Measurements from ENCODE around the gene KLRK1. TPM values are rescaled to one million over a fixed set of nuclear protein-coding genes. Genes with fewer than 3 reads are reported as not detected.
A peak's percentile ranks its signal among the peaks of the same experiment; 100 is the strongest.
"Not testable (repeated sequence)": the region's sequence is repeated elsewhere in the genome, so short reads cannot be mapped to it uniquely, and the experiment has no call there.

KLRK1 gene
- total RNA-seq, 1 donor from 2014 or later, result not detected

DNA sequence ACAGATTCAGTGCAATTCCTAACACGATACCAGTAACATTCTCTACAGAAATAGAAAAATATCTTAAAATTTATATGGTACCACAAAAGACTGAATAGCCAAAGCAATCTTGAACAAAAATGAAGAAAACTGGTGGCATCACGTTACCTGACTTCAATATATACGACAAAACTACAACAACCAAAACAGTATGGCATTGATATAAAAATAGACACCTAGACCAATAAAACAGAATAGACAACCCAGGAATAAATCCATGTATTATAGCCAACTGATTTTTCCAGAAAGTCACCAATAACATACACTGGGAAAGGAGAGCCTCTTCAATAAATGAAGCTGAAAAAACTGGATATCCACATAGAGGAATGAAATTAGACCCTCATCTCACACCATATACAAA lies 5.7 kb downstream of the KLRK1 start:
- Mint-ChIP-seq H3K27ac (ENCODE audit: unreplicated experiment) (peak overlapping the region; percentile 18), H3K36me3 (ENCODE audit: low read depth) (peaks cover 1% of the 10 kb centered on the region), H3K4me3 (ENCODE audit: unreplicated experiment) (no peak overlapping the region), H3K9me3 (ENCODE audit: low read depth) (peaks cover 14% of the 10 kb centered on the region), H3K27me3 (ENCODE audit: low read depth) (no peaks in the 10 kb centered on the region), H3K4me1 (ENCODE audit: low read depth) (peaks cover 24% of the 10 kb centered on the region)
- TF ChIP-seq, protein P1, sequence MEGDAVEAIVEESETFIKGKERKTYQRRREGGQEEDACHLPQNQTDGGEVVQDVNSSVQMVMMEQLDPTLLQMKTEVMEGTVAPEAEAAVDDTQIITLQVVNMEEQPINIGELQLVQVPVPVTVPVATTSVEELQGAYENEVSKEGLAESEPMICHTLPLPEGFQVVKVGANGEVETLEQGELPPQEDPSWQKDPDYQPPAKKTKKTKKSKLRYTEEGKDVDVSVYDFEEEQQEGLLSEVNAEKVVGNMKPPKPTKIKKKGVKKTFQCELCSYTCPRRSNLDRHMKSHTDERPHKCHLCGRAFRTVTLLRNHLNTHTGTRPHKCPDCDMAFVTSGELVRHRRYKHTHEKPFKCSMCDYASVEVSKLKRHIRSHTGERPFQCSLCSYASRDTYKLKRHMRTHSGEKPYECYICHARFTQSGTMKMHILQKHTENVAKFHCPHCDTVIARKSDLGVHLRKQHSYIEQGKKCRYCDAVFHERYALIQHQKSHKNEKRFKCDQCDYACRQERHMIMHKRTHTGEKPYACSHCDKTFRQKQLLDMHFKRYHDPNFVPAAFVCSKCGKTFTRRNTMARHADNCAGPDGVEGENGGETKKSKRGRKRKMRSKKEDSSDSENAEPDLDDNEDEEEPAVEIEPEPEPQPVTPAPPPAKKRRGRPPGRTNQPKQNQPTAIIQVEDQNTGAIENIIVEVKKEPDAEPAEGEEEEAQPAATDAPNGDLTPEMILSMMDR (IDR thresholded peaks at IDR 0.05), result no peak
- DNase-seq (ENCODE audit: low spot score), result no peak

DNA sequence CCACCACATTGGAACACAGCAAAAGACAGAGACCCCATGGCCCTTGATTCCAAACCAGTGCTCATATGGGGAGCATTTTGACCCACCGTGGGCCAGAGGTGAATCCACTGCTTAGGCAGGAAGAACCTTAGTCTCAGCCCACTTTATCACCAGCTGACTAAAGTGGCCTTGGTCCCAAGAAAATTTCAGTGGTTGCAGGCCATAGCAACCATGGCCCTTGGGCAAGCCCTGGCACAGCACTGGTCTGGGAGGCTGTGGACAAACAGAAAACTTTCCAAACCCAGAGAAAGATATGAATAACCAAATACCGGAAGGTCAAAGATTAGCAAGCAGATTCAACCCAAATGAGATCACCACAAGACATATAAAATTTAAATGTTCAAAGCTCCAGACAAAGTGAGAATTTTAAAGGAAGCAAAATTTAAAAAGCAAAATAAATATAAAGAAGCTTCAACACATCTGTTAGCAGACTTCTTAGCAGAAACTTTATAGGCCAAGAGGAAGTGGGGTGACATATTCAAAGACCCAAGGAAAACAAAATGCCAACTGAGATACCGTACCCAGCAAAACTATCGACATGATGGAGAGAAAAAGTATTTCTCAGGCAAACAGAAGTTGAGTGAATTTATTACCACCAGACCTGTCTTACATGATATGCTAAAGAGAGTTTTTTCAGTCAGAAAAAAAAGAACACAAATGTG lies 7.8 kb downstream of the KLRK1 start:
- TF ChIP-seq, protein P1 (IDR thresholded peaks at IDR 0.05), result no peak
- Mint-ChIP-seq H3K4me3 (ENCODE audit: unreplicated experiment) (no peak overlapping the region), H3K36me3 (ENCODE audit: low read depth) (peaks cover 1% of the 10 kb centered on the region), H3K27me3 (ENCODE audit: low read depth) (no peaks in the 10 kb centered on the region), H3K9me3 (ENCODE audit: low read depth) (peaks cover 14% of the 10 kb centered on the region), H3K4me1 (ENCODE audit: low read depth) (peaks cover 17% of the 10 kb centered on the region), H3K27ac (ENCODE audit: unreplicated experiment) (no peak overlapping the region)
- no peak for DNase-seq (ENCODE audit: low spot score)

DNA sequence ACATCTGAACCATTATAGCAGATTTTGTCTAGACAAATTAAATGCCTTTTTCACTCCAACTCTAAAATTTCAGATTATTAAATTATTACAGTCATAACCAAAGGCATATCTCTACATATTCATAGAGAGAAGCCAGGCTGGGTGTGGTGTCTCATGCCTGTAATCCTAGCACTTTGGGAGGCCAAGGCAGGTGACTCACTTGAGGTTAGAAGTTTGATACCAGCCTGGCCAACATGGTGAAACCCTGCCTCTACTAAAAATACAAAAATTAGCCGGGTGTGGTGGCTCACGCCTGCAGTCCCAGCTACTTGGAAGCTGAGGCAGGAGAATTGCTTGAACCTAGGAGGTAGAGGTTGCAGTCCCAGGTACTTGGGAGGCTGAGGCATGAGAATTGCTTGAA lies 11.1 kb downstream of the KLRK1 start:
- not testable (repeated sequence) for H3K4me1 Mint-ChIP-seq (ENCODE audit: low read depth); H3K27me3 Mint-ChIP-seq (ENCODE audit: low read depth); H3K9me3 Mint-ChIP-seq (ENCODE audit: low read depth); H3K4me3 Mint-ChIP-seq (ENCODE audit: unreplicated experiment); H3K27ac Mint-ChIP-seq (ENCODE audit: unreplicated experiment); H3K36me3 Mint-ChIP-seq (ENCODE audit: low read depth); DNase-seq (ENCODE audit: low spot score)

DNA sequence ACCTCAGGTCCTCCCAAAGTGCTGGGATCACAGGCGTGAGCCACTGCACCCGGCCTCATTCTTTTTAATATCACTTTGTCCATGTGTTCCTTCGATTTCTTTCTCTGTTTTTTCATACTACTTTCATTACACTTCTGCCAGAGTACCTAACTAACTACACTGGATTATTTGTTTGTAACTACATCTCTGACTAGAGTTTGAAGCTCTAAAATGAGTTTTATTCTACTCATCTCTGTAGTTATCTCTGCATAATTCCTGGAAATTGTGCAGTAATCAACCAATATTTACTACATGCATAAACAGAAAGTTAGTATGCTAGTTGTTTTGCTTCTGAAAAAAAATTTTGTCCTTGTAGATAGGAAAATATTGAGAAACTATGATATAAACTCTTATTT lies 15.2 kb downstream of the KLRK1 start:
- H3K27ac Mint-ChIP-seq (ENCODE audit: unreplicated experiment), result no peak overlapping the region
- peaks cover 3% of the 10 kb centered on the region for H3K4me1 Mint-ChIP-seq (ENCODE audit: low read depth)
- DNase-seq (ENCODE audit: low spot score), result no peak
- H3K27me3 Mint-ChIP-seq (ENCODE audit: low read depth), result no peaks in the 10 kb centered on the region
- peaks cover 4% of the 10 kb centered on the region for H3K9me3 Mint-ChIP-seq (ENCODE audit: low read depth)
- no peaks in the 10 kb centered on the region for H3K36me3 Mint-ChIP-seq (ENCODE audit: low read depth)
- TF ChIP-seq, protein P1 (IDR thresholded peaks at IDR 0.05), result no peak
- H3K4me3 Mint-ChIP-seq (ENCODE audit: unreplicated experiment), result no peak overlapping the region

DNA sequence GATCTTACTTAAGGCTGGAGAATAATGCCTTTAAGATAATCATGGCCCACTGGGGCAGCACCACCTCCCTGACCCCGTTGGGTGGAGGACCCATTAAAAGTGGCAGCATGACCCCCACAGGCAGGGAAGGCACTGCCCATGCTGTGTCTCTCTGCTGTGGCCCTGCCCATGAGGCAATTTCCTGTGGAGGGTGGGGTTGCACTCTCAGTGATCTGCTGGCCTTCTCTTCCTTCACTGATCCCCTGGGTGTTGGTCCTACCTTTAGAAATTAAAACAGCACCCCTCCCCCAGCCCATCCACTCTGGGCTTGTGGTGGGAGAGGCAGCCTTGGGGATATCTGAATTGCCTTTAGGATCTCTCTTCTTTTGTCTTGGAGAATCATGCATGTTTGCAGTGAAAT lies 17.3 kb downstream of the KLRK1 start:
- DNase-seq (ENCODE audit: low spot score), result no peak
- H3K36me3 Mint-ChIP-seq (ENCODE audit: low read depth), result no peaks in the 10 kb centered on the region
- TF ChIP-seq, protein P1 (IDR thresholded peaks at IDR 0.05), result no peak
- no peak overlapping the region for H3K4me3 Mint-ChIP-seq (ENCODE audit: unreplicated experiment)
- H3K4me1 Mint-ChIP-seq (ENCODE audit: low read depth), result peaks cover 7% of the 10 kb centered on the region
- no peak overlapping the region for H3K27ac Mint-ChIP-seq (ENCODE audit: unreplicated experiment)
- peaks cover 7% of the 10 kb centered on the region for H3K9me3 Mint-ChIP-seq (ENCODE audit: low read depth)
- no peaks in the 10 kb centered on the region for H3K27me3 Mint-ChIP-seq (ENCODE audit: low read depth)

DNA sequence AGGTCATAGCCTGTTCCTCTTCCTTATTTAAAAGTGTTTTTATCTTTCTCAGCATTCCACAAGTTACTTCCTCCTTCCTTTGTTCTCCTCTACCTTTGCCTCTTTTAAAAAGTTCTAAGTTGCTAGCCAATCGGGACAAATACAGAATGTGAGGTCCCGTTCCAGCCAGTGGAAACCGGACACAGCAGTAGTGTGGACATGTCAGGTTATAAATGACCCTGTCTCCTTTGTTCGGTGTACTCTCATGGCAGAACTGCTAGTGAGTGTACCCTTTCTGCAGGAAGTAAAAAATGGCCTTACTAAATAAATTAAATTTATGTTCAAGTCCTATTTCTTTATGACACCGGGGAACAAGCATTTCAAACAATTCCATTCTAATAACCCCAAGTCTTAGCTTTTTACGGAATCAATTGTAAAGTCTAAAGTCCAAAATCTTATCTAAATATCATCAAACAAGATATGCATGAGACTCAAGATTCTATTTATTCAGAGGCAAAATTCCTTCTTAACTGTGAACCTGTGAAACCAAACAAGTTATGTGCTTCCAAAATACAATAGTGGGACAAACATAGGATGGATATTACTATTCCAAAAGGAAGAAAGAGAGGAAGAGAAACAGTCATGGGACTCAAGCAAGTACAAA lies 17.8 kb downstream of the KLRK1 start:
- not testable (repeated sequence) for H3K36me3 Mint-ChIP-seq (ENCODE audit: low read depth); H3K27ac Mint-ChIP-seq (ENCODE audit: unreplicated experiment); H3K9me3 Mint-ChIP-seq (ENCODE audit: low read depth); DNase-seq (ENCODE audit: low spot score); H3K4me1 Mint-ChIP-seq (ENCODE audit: low read depth); H3K27me3 Mint-ChIP-seq (ENCODE audit: low read depth); H3K4me3 Mint-ChIP-seq (ENCODE audit: unreplicated experiment)

All from chondrocyte (in vitro differentiated cells).